HPDE6-E6E7 (cell line): ENCODE results near the gene SCGB1C2.
"Not testable (repeated sequence)": the region's sequence is repeated elsewhere in the genome, so short reads cannot be mapped to it uniquely, and the experiment has no call there.

ENCODE experiments used
- DNase-seq: peaks from one replicate; pipeline ENCODE4 v3.0.0; 2011; ENCODE audit warnings: missing footprints; ENCODE audit errors: extremely low spot score

SCGB1C2 gene

DNA sequence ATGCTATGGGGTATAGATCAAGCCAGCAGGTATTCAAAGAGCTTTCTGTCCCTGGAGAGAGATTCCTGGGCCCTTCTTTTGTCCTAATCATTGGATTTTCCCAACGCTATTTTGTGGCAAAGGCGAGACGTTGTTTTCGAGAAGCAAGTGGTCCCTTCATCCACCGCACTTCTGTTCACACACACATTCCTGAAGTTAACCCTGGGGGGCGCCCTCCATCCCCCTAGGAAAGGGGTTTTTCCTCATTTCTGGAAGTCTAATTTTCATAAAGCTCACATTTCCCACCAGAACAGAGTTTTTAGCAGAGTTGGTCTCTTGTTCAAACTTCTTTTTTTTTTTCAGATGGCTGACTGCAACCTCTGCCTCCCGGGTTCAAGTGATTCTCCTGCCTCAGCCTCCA is 11.9 kb downstream of the SCGB1C2 start:
- no peak for DNase-seq

DNA sequence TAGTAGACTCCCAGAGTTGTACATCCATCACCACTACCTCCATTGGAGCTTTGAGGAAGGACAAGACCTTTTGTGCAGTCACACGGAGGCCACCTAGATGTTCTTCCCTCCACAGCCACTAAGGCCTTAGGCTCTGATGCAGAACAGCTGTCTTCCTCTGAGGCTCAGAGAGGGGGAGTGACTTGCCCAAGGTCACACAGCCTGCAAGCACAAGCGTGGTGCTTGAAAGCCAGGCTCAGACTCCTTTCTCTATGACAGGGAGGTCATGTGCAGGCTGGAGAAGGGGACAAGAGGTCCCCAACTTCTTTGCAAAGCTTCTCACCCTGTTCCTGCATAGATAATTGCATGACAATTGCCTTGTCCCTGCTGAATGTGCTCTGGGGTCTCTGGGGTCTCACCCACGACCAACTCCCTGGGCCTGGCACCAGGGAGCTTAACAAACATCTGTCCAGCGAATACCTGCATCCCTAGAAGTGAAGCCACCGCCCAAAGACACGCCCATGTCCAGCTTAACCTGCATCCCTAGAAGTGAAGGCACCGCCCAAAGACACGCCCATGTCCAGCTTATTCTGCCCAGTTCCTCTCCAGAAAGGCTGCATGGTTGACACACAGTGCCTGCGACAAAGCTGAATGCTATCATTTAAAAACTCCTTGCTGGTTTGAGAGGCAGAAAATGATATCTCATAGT is 12.7 kb downstream of the SCGB1C2 start:
- DNase-seq = no peak

DNA sequence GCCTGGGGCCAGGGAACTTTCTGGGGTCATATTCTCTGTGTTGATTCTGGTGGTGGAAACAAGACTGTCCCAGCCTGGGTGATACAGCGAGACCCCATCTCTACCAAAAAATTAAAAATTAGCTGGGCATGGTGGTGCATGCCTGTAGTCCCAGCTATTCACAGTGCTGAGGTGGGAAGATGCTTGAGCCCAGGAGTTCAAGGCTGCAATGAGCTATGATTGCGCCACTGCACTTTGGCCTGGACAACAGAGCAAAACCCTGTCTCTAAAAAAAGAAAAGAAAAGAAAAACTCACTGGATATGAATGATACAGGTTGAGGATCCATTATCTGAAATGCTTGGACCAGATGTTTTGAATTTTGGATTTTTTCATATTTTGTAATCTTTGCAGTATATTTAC is 13.6 kb downstream of the SCGB1C2 start:
- DNase-seq = no peak

DNA sequence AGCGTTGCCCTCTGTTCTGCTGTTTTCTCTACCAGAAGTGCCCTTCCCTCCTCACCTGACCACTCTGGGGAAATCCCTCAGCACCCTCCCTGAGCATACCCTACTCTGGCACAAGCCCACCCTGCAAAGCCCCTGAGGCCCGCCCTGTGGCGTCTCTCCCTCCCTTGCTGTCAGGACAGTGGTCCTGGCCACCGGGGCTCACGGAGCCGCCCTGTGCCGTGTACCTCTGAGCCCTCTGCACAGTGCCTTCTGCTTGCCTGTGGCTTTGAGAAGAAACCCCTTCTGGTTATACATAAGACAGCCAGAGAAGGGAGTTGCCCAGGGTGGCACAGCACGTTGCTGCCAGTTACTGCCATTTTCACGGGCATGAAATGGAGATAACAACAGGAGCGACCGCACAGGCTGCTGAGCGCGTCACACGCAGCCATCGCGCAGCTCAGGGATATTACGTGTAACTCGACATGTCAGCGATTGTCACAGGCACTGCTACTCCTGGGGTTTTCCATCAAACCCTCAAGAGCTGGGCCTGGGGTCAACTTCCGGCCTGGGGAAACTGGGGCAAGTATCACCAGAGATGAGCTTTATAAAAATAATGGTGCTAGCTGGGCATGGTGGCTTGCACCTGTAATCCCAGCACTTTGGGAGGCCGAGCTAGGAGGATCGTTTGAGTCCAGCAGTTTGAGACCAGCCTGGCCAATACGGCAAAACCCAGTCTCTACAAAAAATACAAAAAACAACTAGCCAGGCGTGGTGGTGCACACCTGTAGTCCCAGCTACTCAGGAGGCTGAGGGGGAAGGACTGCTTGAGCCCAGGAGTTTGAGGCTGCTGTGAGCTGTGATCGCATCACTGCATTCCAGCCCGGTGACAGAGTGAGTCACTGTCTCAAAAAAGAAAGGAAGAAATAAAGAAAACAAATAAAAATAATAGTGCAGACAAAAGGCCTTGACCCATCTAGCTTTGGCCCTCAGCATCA is 14.8 kb downstream of the SCGB1C2 start:
- DNase-seq = no peak

DNA sequence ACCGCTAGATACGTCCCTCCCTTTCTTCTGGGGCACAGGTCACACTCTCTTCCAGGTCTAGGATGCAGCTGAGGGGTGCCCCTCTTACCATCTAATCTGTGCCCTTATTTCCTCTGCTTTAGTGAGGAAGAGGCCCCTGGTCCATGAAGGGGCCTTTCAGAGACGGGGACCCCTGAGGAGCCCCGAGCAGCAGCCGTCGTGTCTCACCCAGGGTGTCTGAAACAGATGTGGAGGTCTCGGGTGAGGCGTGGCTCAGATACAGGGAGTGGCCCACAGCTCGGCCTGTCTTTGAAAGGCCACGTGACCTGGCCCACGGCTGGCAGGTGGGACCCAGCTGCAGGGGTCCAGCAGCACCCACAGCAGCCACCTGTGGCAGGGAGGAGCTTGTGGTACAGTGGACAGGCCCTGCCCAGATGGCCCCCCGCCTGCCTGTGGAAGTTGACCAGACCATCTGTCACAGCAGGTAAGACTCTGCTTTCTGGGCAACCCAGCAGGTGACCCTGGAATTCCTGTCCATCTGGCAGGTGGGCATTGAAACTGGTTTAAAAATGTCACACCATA is 15.6 kb downstream of the SCGB1C2 start:
- DNase-seq = no peak

DNA sequence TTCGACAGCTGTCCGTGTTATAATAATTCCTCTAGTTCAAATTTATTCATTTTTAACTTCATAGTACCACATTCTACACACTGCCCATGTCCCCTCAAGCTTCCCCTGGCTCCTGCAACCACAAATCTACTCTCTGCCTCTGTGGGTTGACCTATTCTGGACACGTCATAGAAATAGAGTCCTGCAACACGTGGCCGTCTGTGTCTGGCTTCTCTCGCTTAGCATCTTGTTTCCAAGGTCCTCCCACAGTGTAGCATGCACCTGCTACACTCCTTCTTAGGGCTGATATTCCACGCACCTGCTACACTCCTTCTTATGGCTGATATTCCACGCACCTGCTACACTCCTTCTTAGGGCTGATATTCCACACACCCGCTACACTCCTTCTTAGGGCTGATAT is 16.5 kb downstream of the SCGB1C2 start:
- no peak for DNase-seq

DNA sequence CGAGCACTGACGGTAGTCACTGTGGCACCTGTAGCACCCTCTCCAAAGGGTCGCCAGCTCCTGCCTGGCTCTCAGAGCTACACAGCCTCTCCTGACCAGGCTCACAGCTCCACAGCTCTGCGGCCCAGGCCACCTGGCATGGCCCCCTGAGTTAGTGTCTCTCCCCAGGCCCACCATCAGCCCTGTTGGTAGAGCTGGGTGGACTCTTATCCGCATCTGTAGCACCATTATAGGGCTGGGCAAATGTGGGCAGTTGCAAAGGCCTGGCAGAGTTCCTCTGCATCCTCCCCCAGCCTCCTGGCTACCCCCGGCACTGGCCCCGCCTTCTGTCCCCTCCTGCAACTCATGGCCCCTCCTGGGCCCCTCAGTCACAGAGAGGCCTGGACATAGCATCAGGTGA is 18.2 kb downstream of the SCGB1C2 start:
- no peak for DNase-seq

DNA sequence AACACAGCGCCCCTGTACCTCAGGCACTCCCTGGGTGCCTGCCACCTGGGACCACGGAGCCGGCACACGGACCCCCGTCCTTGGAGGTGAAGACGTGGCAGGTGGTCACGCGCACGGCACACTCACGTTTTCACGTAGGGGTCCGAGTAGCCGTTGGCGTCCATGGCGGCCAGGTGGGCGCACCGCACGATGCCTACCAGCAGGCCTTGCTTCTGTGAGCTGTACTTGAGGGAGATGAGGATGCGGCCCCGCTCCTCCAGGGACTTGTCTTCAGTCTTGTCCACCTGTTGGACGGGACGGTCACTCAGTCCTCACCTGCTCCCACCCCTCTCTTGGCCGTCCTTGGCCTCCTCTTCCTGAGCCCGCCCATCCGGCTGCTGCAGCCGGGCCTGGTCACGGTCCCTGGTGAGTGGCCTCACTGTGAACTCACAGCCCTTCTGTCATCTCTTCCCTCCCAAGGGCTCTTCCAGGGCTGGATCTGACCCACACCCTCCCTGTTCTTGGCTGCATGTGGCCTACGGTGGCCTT is 18.8 kb downstream of the SCGB1C2 start:
- DNase-seq = no peak

DNA sequence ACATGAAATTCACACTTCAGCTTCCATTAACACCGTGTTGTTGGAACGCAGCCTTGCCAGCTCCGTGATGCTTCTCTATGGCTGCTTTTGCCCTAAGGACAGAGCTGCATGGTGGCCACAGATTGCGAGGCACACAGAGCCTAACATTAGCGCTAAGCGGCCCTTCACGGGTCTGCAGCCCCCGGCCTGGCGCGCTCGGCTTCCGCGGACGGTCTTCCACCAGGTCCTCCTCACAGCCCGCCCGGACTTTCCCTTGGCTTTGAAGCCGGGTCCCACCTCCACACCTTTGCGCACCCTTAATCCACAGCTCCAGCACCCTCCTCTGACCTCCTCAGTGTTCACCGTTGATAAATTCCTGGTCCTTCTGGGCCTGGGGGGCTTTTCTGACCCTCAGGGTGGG is 19.6 kb downstream of the SCGB1C2 start:
- DNase-seq = no peak

DNA sequence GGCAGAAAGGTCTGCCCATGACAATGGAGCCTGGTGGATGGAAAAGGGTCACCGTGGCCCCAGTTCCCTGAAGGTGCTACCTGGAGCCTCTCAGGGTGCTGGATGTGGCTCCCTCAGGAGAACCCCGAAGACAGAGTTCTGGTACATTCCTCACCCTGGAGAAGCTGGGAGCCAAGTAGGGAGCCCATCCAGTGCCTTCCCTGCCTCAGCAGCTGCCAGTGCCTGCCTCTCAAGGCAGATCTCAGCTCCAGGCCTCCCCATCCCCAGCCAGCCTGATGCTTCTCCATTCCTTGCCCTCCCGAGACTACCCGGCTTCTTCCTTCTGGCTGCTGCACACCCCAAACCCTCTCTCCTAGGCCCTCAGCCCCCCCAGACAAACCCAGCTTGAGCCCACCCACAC is 20.5 kb downstream of the SCGB1C2 start:
- DNase-seq = no peak

DNA sequence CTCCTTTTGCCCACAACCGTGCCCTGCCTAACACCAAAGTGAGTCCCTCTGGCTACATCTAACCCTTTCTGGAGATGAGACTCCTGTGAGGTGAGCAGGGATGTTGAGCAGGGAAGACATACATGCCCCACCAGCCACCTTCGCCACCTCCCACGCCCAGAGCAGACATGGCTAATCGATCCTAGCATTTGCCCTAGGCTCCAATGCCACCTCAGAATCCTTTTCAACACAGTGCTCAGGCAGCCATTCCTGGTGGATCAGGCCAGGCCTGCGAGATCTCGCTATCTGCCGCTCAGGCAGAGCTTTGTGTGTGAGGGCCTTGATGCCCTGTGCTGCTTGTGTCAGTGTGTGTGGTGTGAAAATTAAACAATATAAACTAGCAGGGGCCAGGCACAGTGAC is 21.0 kb downstream of the SCGB1C2 start:
- DNase-seq = no peak

DNA sequence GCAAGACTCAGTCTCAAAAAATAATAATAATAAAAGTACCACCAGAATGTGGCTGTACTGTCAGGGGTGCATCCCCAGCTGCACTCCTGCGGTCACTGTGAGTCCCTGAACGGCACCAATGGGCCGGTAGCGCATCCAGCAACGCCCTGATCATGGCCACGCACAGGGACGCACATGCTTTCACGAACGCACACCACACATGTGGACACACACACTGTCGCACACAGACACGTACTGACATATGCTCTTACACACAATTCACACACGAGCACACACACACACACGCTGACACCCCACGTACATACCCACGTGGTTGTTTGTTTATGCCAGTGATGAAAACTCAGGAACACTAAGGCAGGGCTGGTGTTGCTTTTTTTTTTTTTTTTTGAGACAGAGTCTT is 22.2 kb downstream of the SCGB1C2 start:
- DNase-seq = no peak

DNA sequence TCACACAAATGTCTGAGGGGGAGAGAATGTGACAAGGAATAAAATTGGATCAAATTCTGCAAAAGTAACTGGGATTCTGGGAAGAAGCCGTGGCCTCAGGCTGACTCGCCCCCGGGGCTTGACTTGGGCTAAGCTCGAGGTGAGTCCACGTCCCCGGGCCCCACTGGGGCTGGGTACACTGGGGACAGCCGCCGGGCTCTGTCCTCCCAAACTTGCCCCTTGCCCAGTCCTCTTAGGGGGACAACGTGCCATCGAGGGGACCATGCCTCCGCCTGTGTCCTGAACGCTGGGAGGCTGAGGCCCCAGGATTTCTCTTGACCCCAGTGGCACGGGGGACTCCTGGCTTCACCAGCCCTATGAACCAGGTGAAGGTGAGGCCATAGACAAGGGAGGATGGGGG is 23.0 kb downstream of the SCGB1C2 start:
- no peak for DNase-seq

DNA sequence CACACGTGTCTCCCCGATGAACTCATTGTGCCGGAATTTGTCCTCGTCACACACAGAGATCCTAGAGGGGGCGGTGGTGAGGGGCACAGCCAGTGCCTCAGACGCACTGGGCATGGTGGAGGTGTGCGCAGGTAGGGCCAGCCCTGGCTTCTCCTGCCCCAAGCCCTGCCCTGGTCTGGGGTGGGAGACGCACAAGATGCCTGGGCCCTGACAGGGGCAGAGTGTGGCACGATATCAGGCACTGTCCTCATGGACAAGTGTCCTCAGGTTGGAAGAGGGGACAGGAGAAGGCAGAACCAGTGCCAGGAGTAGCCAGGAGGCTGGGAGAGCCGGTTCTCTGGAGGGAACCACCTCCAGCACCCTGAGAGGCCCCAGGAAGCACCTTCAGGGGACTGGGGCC is 24.1 kb downstream of the SCGB1C2 start:
- no peak for DNase-seq

DNA sequence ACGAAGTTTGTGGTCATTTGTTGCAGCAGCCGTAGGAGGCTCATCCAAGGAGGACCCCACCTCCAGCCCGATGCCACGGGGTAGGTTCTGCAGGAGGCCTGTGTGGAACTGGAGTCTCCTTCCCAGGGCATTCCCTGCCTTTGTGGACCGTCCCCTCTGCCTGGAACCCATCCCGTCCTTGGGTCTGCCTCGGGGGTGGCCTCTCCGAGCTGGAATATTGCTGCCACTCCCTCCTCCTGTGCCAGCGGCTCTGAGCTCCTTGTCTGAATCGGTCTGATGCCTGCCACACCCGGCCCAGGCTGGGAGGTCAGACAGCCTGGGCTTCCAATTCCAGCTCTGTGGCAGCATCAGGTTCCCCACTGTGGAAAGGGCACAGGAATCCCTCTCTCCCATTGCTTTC is 25.3 kb downstream of the SCGB1C2 start:
- DNase-seq = no peak

DNA sequence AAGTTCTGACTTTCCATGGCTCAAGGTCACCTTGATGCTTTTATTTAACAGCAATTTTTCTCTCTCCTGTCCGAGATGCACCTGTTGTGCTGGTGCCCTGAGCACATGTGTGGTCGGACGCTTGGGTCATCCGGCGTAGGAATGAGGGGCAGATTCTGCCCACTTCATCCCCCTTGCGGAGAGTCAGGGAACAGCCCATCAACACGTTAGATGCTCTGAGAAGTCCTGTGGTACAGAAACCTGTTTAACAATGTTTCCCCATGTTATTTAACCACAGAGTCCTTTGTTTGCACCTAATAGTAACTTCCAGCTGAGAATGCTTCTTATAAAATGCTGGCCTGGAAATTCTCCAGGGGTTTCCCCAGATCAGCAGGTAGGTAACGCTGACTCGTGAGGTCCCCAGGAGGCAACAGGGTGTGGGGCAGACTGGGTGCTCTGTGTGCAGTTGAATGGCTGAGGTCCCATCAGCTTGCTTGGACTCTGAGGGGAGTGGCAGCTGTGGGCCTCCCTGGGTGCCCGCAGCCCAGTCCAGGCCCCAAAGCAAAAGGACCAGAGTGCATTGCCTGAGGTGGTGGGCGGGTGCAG is 26.2 kb downstream of the SCGB1C2 start:
- DNase-seq = peak; percentile 49

DNA sequence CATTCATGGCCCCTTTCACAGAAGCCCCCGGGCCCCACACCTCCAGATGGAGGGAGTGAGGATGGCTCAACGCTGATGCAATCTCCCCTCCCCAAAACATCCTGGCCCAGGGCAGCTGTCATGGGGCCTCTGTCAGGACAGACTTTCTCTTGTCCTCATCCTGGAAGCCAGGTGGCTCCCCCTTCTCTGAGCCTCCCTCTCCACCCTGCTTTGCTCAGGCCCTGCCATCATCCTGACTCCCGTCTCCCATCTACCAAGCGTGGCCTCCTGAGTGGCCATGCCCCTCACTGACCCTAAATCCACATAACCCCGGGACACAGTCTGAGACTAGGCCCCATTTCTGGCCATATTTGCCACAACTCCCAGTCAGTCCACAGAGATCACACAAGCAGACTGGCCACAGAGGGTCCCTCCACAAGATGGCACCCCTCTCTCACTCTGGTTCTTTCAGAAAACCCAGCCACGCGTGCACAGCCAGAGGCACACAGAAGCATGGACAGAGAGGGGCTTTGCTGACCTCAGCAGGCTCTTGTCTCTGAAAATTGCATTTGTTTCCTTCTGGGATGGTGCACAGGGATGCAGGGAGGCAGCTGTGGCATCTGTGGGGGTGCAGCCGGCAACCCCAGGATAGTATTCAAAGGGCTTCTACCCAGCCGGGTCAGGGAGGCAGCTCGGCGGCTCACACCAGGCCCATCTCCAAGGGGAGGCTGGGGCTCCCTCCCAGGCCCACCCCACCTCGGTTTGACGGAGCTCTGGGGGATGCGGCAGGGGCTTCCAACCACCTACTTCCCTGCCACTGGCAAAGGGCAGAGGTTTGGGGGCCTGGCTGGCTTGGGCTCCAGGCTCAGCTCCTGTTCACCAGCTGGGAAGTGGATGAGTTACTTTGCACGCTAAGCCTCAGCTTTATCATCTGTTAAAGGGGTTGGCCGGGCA is 27.2 kb downstream of the SCGB1C2 start:
- DNase-seq = no peak

DNA sequence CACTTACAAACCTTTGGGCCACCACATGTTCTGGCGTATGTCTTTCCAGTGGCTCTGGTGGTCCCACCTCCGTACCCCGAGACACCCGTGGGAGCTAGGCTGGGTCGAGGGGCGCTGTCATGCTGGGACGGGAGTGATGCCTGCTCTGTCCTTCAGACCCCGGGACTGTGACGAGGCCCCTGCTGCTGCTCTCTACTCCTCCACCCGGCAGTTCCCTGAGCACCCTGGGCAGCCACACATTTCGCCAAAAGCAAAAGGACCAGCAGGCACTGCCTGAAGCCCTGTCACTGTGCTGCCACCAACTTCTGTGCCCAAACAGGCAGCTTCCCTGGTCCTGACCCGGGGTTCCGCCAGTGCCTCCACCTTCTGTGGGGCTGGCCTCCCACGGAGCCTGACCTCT is 28.6 kb downstream of the SCGB1C2 start:
- DNase-seq = no peak

DNA sequence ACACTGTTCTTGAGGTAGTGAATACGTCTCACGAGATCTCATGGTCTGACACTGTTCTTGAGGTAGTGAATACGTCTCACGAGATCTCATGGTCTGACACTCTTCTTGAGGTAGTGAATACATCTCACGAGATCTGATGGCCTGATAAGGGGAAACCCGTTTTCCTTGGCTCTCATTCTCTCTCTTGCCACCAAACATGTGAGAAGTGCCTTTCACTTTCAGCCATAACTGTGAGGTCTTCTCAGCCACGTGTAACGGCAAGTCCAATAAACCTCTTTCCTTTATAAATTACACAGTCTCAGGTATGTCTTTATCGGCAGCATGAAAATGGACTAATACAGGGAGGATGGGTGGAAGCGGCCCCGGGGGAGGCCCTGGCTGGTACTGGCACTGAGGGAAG is 31.2 kb downstream of the SCGB1C2 start:
- not testable (repeated sequence) for DNase-seq

DNA sequence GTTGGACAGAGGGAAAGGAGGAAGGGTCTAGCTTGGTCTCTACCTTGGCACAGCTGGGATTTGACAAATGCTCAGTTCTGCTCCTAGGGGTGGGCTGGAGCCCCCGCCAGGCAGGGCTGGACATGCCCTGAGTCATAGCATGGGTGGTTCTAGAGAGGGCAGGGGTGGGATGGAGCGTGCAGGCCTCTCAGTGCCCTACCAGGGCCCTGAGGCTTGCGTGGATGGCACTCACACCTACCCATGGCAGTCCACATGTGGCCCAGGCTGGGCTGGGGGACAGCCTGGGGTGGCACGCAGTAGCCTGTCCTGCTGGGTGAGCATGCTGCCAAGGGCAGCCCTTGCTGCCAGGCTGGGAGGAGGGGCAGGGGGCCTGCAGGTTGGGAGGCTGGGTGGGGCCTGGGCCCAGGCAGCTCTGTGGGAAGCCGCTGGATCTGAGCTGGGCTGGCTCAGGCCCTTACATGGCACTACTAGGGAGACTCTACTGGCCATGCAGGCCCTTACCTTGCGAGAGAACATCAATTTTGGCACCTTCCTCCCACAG is 32.8 kb downstream of the SCGB1C2 start:
- DNase-seq = no peak

DNA sequence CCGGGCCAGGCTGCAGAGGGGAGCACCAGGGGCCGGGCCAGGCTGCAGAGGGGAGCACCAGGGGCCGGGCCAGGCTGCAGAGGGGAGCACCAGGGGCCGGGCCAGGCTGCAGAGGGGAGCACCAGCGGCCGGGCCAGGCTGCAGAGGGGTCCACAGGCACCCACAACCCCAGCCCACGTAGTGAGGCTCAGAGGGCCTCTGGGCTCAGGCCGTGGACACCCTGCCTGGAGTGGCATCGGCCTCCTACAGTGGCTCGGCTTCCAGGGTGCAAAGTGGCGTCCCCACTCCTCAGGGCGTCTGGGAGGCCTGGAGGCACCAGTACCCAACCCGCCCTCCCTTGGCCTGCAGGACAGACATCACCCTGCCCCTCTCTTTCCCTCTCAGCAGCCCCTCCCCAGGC is 34.5 kb downstream of the SCGB1C2 start:
- DNase-seq = no peak
